ENCODE results near the gene GALNTL6. TPM values are rescaled to one million over a fixed set of nuclear protein-coding genes. Genes with fewer than 3 reads are reported as not detected.

Gene GALNTL6
- polyA plus RNA-seq, 1 experiment: not detected

GRCh38 chr4:172815499-172816164, 1002.4 kb downstream of the GALNTL6 start:
- no peak for DNase-seq (ENCODE audit: low read depth, low spot score)
- Histone ChIP-seq H3K27ac (ENCODE audit: low read depth, low read length) (no peak overlapping the region), H3K4me3 (ENCODE audit: low read depth, low read length) (no peak overlapping the region), H3K9me3 (ENCODE audit: control insufficient read depth, insufficient read depth, low read length) (no peaks in the 10 kb centered on the region), H3K27me3 (ENCODE audit: control insufficient read depth, insufficient read depth, low read length) (no peaks in the 10 kb centered on the region)
- POLR2A ChIA-PET: no interaction called here
- no peak for TF ChIP-seq CTCF (IDR thresholded peaks at IDR 0.05; ENCODE audit: low read depth, low read length)
- CTCF ChIA-PET: no interaction called here

- POLR2A ChIA-PET: no interaction called here
- Histone ChIP-seq H3K9me3 (ENCODE audit: control insufficient read depth, insufficient read depth, low read length) (no peaks in the 10 kb centered on the region), H3K4me3 (ENCODE audit: low read depth, low read length) (no peak overlapping the region), H3K27me3 (ENCODE audit: control insufficient read depth, insufficient read depth, low read length) (no peaks in the 10 kb centered on the region), H3K27ac (ENCODE audit: low read depth, low read length) (no peak overlapping the region)
- TF ChIP-seq CTCF (IDR thresholded peaks at IDR 0.05; ENCODE audit: low read depth, low read length): no peak
- CTCF ChIA-PET: no interaction called here
- DNase-seq (ENCODE audit: low read depth, low spot score): no peak
Measured at GRCh38 chr4:172818901-172819300, 1005.7 kb downstream of the GALNTL6 start.

- TF ChIP-seq CTCF (IDR thresholded peaks at IDR 0.05; ENCODE audit: low read depth, low read length): no peak
- no peaks in the 10 kb centered on the region for H3K27me3 ChIP-seq (ENCODE audit: control insufficient read depth, insufficient read depth, low read length)
- ChIA-PET CTCF (no interaction called here), POLR2A (no interaction called here)
- no peak for DNase-seq (ENCODE audit: low read depth, low spot score)
- no peak overlapping the region for H3K4me3 ChIP-seq (ENCODE audit: low read depth, low read length)
- no peaks in the 10 kb centered on the region for H3K9me3 ChIP-seq (ENCODE audit: control insufficient read depth, insufficient read depth, low read length)
- no peak overlapping the region for H3K27ac ChIP-seq (ENCODE audit: low read depth, low read length)
Measured at GRCh38 chr4:172819353-172819752, 1006.1 kb downstream of the GALNTL6 start.

- no peaks in the 10 kb centered on the region for H3K9me3 ChIP-seq (ENCODE audit: control insufficient read depth, insufficient read depth, low read length)
- ChIA-PET POLR2A (no interaction called here), CTCF (no interaction called here)
- H3K27me3 ChIP-seq (ENCODE audit: control insufficient read depth, insufficient read depth, low read length): no peaks in the 10 kb centered on the region
- DNase-seq (ENCODE audit: low read depth, low spot score): no peak
- no peak overlapping the region for H3K27ac ChIP-seq (ENCODE audit: low read depth, low read length)
- TF ChIP-seq CTCF (IDR thresholded peaks at IDR 0.05; ENCODE audit: low read depth, low read length): no peak
- H3K4me3 ChIP-seq (ENCODE audit: low read depth, low read length): no peak overlapping the region
Measured at GRCh38 chr4:172822331-172822730, 1009.1 kb downstream of the GALNTL6 start.

- H3K27me3 ChIP-seq (ENCODE audit: control insufficient read depth, insufficient read depth, low read length): no peaks in the 10 kb centered on the region
- CTCF ChIA-PET: no interaction called here
Measured at GRCh38 chr4:172826346-172826745, 1013.1 kb downstream of the GALNTL6 start.

More at GRCh38 chr4:172826346-172826745, 1013.1 kb downstream of the GALNTL6 start:
- Histone ChIP-seq H3K27ac (ENCODE audit: low read depth, low read length) (no peak overlapping the region), H3K9me3 (ENCODE audit: control insufficient read depth, insufficient read depth, low read length) (peaks cover 4% of the 10 kb centered on the region; the same call in 1 of the 2 replicates), H3K4me3 (ENCODE audit: low read depth, low read length) (no peak overlapping the region)
- no peak for TF ChIP-seq CTCF (IDR thresholded peaks at IDR 0.05; ENCODE audit: low read depth, low read length)
- POLR2A ChIA-PET: no interaction called here
- no peak for DNase-seq (ENCODE audit: low read depth, low spot score)
